Astrocyte of the hippocampus (primary cell): ENCODE results near the gene HOXA5.

Experiments used
- DNase-seq: peaks from one replicate; pipeline ENCODE4 v3.0.0; 2011; ENCODE audit warnings: low read depth, low spot score

HOXA5 gene

GRCh38 chr7:27182861-27183681 is 39.6 kb upstream of the HOXA5 start:
- no peak for DNase-seq

GRCh38 chr7:27182285-27182841 is 38.9 kb upstream of the HOXA5 start:
- DNase-seq = no peak

GRCh38 chr7:27181795-27182275 is 38.4 kb upstream of the HOXA5 start:
- DNase-seq = no peak

GRCh38 chr7:27180431-27181420 is 37.2 kb upstream of the HOXA5 start:
- DNase-seq = no peak

GRCh38 chr7:27179503-27180430 is 36.3 kb upstream of the HOXA5 start:
- DNase-seq = peak; percentile 54

- DNase-seq = no peak
Measured at GRCh38 chr7:27179030-27179429, 35.5 kb upstream of the HOXA5 start.

GRCh38 chr7:27178366-27178765 is 34.9 kb upstream of the HOXA5 start:
- no peak for DNase-seq

GRCh38 chr7:27177795-27178320 is 34.4 kb upstream of the HOXA5 start:
- DNase-seq = no peak

GRCh38 chr7:27176962-27177794 is 33.7 kb upstream of the HOXA5 start:
- DNase-seq = no peak

- no peak for DNase-seq
Measured at GRCh38 chr7:27176524-27176845, 33.0 kb upstream of the HOXA5 start.

- no peak for DNase-seq
Measured at GRCh38 chr7:27175626-27176523, 32.4 kb upstream of the HOXA5 start.

GRCh38 chr7:27174874-27175625 is 31.6 kb upstream of the HOXA5 start:
- no peak for DNase-seq

GRCh38 chr7:27173956-27174873 is 30.7 kb upstream of the HOXA5 start, which contains the start of gene HOXA10:
HOXA10 (minus strand) TSS chr7:27174320; CDS start chr7:27174306, 14 bp downstream.
- no peak for DNase-seq

GRCh38 chr7:27173511-27173955 is 30.1 kb upstream of the HOXA5 start:
- no peak for DNase-seq

GRCh38 chr7:27172823-27173510 is 29.5 kb upstream of the HOXA5 start:
- DNase-seq = no peak

GRCh38 chr7:27172315-27172774 is 28.9 kb upstream of the HOXA5 start:
- no peak for DNase-seq
